Measurements from ENCODE around the gene RSU1. TPM values are rescaled to one million over a fixed set of nuclear protein-coding genes. Genes with fewer than 3 reads are reported as not detected.

RSU1 gene
- polyA plus RNA-seq, 2 donors = 24.7 to 44.6 TPM

- H3K4me1 ChIP-seq (ENCODE audit: control insufficient read depth in 2 of 2, insufficient read depth in 2 of 2, low read length in 1 of 2) = no peaks in the 10 kb centered on the region
- no peaks in the 10 kb centered on the region for H3K9me3 ChIP-seq (ENCODE audit: control insufficient read depth in 2 of 2, insufficient read depth in 1 of 2, low read depth in 1 of 2, low read length in 1 of 2)
- H3K27ac ChIP-seq (ENCODE audit: low read depth in 2 of 2, low read length in 1 of 2) = no peak overlapping the region
- no peaks in the 10 kb centered on the region for H3K27me3 ChIP-seq (ENCODE audit: control insufficient read depth in 1 of 2, insufficient read depth in 2 of 2, low read length in 2 of 2)
- no peaks in the 10 kb centered on the region for H3K36me3 ChIP-seq (ENCODE audit: control insufficient read depth in 2 of 2, insufficient read depth in 2 of 2, low read length in 1 of 2)
- H3K4me3 ChIP-seq (ENCODE audit: low read depth in 1 of 2, low read length in 2 of 2) = no peak overlapping the region
- 78 to 85% methylated on average over 2 of the region's 2 CpGs for WGBS, 2 donors
Measured at GRCh38 chr10:16612981-16613355, 204.3 kb downstream of the RSU1 start.

DNA sequence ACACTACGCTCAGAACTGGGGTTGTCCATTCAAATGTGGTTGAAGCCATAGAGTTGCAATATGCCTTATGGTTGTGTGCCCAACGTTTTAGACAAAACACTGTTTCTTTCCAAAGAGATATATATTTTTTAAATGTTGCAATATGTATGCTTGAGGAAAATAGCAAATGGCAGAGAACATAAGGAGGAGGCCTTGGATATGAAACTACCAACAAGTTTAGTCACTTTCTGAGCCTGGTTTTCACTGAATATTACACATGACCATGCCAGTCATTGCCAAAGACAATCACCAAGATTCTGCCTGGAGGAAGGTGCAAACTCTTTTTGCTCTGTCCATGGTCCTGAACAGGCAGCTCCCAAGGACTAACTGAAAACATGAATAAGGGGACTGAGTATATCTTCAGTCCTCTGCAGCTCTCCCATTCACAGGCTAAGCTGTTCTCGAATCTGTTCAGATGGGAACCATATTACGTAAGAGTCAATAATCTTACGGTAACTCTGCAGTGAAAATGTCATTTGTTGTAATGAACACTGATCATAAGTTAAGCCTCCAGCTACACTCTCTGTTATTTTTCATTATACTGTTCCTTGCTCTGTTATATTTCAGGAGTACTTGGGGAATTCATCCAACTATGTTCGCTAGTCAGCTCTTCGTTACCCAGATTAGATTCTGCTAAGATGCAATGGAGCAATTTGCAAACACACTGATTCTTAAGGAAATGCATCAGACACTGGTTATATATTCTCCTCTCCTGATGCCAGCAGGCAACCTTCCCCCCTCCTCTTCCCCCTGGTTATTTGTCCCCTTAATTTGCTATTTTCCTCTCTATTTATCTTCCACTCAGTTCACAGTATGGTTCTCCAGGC, 204.9 kb downstream of the RSU1 start:
- no peaks in the 10 kb centered on the region for H3K27me3 ChIP-seq (ENCODE audit: control insufficient read depth in 1 of 2, insufficient read depth in 2 of 2, low read length in 2 of 2)
- H3K9me3 ChIP-seq (ENCODE audit: control insufficient read depth in 2 of 2, insufficient read depth in 1 of 2, low read depth in 1 of 2, low read length in 1 of 2) = no peaks in the 10 kb centered on the region
- WGBS, 2 donors = 81 to 90% methylated on average over 7 of the region's 7 CpGs
- H3K4me1 ChIP-seq (ENCODE audit: control insufficient read depth in 2 of 2, insufficient read depth in 2 of 2, low read length in 1 of 2) = no peaks in the 10 kb centered on the region
- no peak overlapping the region for H3K27ac ChIP-seq (ENCODE audit: low read depth in 2 of 2, low read length in 1 of 2)
- H3K4me3 ChIP-seq (ENCODE audit: low read depth in 1 of 2, low read length in 2 of 2) = no peak overlapping the region
- H3K36me3 ChIP-seq (ENCODE audit: control insufficient read depth in 2 of 2, insufficient read depth in 2 of 2, low read length in 1 of 2) = no peaks in the 10 kb centered on the region

- WGBS, 2 donors = 56 to 63% methylated on average over 7 of the region's 7 CpGs
- Histone ChIP-seq H3K27ac (ENCODE audit: low read depth in 2 of 2, low read length in 1 of 2) (no peak overlapping the region), H3K36me3 (ENCODE audit: control insufficient read depth in 2 of 2, insufficient read depth in 2 of 2, low read length in 1 of 2) (no peaks in the 10 kb centered on the region), H3K9me3 (ENCODE audit: control insufficient read depth in 2 of 2, insufficient read depth in 1 of 2, low read depth in 1 of 2, low read length in 1 of 2) (peaks cover 0 to 2% of the 10 kb centered on the region in 2 donors), H3K4me1 (ENCODE audit: control insufficient read depth in 2 of 2, insufficient read depth in 2 of 2, low read length in 1 of 2) (no peaks in the 10 kb centered on the region), H3K27me3 (ENCODE audit: control insufficient read depth in 1 of 2, insufficient read depth in 2 of 2, low read length in 2 of 2) (no peaks in the 10 kb centered on the region), H3K4me3 (ENCODE audit: low read depth in 1 of 2, low read length in 2 of 2) (no peak overlapping the region)
Measured at GRCh38 chr10:16611037-16611436, 206.2 kb downstream of the RSU1 start.

DNA sequence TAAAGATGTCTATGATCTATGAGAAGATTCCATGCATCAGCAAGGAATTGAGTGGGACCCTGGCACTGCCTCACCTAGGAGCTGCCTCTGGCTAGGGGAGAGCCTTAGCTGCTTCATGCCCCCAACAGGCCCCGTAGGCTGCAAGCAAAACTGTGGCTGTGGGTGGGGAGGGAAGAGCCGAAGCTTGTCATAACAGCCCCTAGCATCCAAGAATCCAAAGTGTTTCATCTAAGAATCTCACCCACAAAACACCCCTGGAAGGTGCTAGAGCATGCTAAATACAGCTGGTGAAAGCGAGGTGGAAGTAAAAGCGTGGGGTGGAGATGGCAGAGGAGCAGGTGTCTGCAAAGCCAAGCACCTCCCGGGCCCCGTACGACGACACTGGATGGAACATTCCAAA, 208.0 kb downstream of the RSU1 start:
- H3K4me1 ChIP-seq (ENCODE audit: control insufficient read depth in 2 of 2, insufficient read depth in 2 of 2, low read length in 1 of 2) = no peaks in the 10 kb centered on the region
- H3K4me3 ChIP-seq (ENCODE audit: low read depth in 1 of 2, low read length in 2 of 2) = no peak overlapping the region
- H3K9me3 ChIP-seq (ENCODE audit: control insufficient read depth in 2 of 2, insufficient read depth in 1 of 2, low read depth in 1 of 2, low read length in 1 of 2) = peaks cover 0 to 2% of the 10 kb centered on the region in 2 donors
- no peaks in the 10 kb centered on the region for H3K36me3 ChIP-seq (ENCODE audit: control insufficient read depth in 2 of 2, insufficient read depth in 2 of 2, low read length in 1 of 2)
- 91 to 95% methylated on average over 8 of the region's 8 CpGs for WGBS, 2 donors
- no peaks in the 10 kb centered on the region for H3K27me3 ChIP-seq (ENCODE audit: control insufficient read depth in 1 of 2, insufficient read depth in 2 of 2, low read length in 2 of 2)
- H3K27ac ChIP-seq (ENCODE audit: low read depth in 2 of 2, low read length in 1 of 2) = no peak overlapping the region

DNA sequence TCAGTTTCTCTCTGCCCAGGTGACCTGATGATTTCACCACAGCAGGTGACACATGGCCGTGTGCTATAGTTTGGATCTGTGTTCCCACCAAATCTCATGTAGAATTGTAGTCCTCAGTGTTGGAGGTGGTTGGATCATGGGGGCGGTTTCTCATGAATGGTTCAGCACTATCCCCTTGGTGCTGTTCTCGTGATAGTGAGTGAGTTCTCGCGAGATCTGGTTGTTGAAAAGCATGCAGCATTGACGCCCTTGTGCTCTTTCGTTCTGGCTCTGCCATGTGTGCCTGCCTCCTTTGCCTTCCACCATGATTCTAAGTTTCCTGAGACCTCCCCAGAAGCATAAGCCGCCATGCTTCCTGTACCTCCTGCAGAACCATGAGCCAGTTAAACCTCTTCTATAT, 210.3 kb downstream of the RSU1 start:
- H3K27ac ChIP-seq (ENCODE audit: low read depth in 2 of 2, low read length in 1 of 2) = no peak overlapping the region
- H3K27me3 ChIP-seq (ENCODE audit: control insufficient read depth in 1 of 2, insufficient read depth in 2 of 2, low read length in 2 of 2) = no peaks in the 10 kb centered on the region
- no peaks in the 10 kb centered on the region for H3K36me3 ChIP-seq (ENCODE audit: control insufficient read depth in 2 of 2, insufficient read depth in 2 of 2, low read length in 1 of 2)
- no peaks in the 10 kb centered on the region for H3K4me1 ChIP-seq (ENCODE audit: control insufficient read depth in 2 of 2, insufficient read depth in 2 of 2, low read length in 1 of 2)
- peaks cover 0 to 2% of the 10 kb centered on the region in 2 donors for H3K9me3 ChIP-seq (ENCODE audit: control insufficient read depth in 2 of 2, insufficient read depth in 1 of 2, low read depth in 1 of 2, low read length in 1 of 2)
- no peak overlapping the region for H3K4me3 ChIP-seq (ENCODE audit: low read depth in 1 of 2, low read length in 2 of 2)
- WGBS, 2 donors = 95 to 98% methylated on average over 8 of the region's 8 CpGs

DNA sequence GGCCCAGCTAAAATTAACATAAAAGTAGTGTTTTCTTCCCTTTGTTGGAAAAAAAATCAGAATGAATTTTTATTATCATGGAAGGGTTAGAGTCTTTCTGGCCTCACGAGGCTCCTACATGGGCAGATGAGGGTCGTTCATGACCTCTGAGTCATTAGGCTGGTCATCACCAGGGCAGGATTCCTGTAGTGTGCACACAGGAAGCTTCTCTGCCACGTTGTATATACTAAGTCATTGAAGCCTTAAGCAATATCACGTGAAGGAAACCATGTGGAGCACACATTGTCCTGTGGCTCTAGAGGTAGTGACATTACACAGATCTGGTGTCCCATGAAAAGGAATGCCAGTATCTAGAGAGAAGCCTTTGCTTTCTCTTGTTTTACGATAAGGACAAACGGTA, 210.8 kb downstream of the RSU1 start:
- WGBS, 2 donors = 89 to 91% methylated on average over 6 of the region's 6 CpGs
- peaks cover 0 to 2% of the 10 kb centered on the region in 2 donors for H3K9me3 ChIP-seq (ENCODE audit: control insufficient read depth in 2 of 2, insufficient read depth in 1 of 2, low read depth in 1 of 2, low read length in 1 of 2)
- no peak overlapping the region for H3K4me3 ChIP-seq (ENCODE audit: low read depth in 1 of 2, low read length in 2 of 2)
- no peaks in the 10 kb centered on the region for H3K36me3 ChIP-seq (ENCODE audit: control insufficient read depth in 2 of 2, insufficient read depth in 2 of 2, low read length in 1 of 2)
- no peaks in the 10 kb centered on the region for H3K27me3 ChIP-seq (ENCODE audit: control insufficient read depth in 1 of 2, insufficient read depth in 2 of 2, low read length in 2 of 2)
- H3K4me1 ChIP-seq (ENCODE audit: control insufficient read depth in 2 of 2, insufficient read depth in 2 of 2, low read length in 1 of 2) = no peaks in the 10 kb centered on the region
- H3K27ac ChIP-seq (ENCODE audit: low read depth in 2 of 2, low read length in 1 of 2) = no peak overlapping the region

DNA sequence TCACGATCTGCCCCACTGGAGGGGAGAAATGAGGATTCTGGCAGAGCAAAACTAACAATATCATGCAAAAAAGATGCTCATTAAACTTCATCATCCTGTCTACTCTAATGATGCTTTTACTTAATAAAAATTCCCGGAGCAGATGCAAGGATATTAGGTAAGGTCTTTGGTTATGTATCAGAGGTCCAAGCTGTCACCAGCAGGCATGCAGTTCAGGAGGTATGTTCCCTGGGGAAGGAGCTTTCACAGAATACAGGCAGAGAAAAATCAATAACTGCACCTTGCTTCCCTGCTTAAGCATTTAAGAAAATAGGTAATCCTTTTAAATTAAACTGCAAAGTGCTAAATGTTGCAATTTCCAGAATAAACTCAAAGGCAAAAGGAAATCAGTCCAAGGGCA, 213.9 kb downstream of the RSU1 start:
- Histone ChIP-seq H3K9me3 (ENCODE audit: control insufficient read depth in 2 of 2, insufficient read depth in 1 of 2, low read depth in 1 of 2, low read length in 1 of 2) (peaks cover 0 to 2% of the 10 kb centered on the region in 2 donors), H3K36me3 (ENCODE audit: control insufficient read depth in 2 of 2, insufficient read depth in 2 of 2, low read length in 1 of 2) (peaks cover 0 to 2% of the 10 kb centered on the region in 2 donors), H3K4me1 (ENCODE audit: control insufficient read depth in 2 of 2, insufficient read depth in 2 of 2, low read length in 1 of 2) (no peaks in the 10 kb centered on the region), H3K27me3 (ENCODE audit: control insufficient read depth in 1 of 2, insufficient read depth in 2 of 2, low read length in 2 of 2) (no peaks in the 10 kb centered on the region), H3K4me3 (ENCODE audit: low read depth in 1 of 2, low read length in 2 of 2) (no peak overlapping the region), H3K27ac (ENCODE audit: low read depth in 2 of 2, low read length in 1 of 2) (no peak overlapping the region)
- 81 to 91% methylated on average over 2 of the region's 2 CpGs for WGBS, 2 donors

GRCh38 chr10:16602104-16602775, 215.0 kb downstream of the RSU1 start:
- Histone ChIP-seq H3K27me3 (ENCODE audit: control insufficient read depth in 1 of 2, insufficient read depth in 2 of 2, low read length in 2 of 2) (no peaks in the 10 kb centered on the region), H3K27ac (ENCODE audit: low read depth in 2 of 2, low read length in 1 of 2) (no peak overlapping the region), H3K4me1 (ENCODE audit: control insufficient read depth in 2 of 2, insufficient read depth in 2 of 2, low read length in 1 of 2) (no peaks in the 10 kb centered on the region), H3K9me3 (ENCODE audit: control insufficient read depth in 2 of 2, insufficient read depth in 1 of 2, low read depth in 1 of 2, low read length in 1 of 2) (peaks cover 0 to 2% of the 10 kb centered on the region in 2 donors), H3K4me3 (ENCODE audit: low read depth in 1 of 2, low read length in 2 of 2) (no peak overlapping the region), H3K36me3 (ENCODE audit: control insufficient read depth in 2 of 2, insufficient read depth in 2 of 2, low read length in 1 of 2) (peaks cover 0 to 2% of the 10 kb centered on the region in 2 donors)
- 72 to 77% methylated on average over 8 of the region's 8 CpGs for WGBS, 2 donors

DNA sequence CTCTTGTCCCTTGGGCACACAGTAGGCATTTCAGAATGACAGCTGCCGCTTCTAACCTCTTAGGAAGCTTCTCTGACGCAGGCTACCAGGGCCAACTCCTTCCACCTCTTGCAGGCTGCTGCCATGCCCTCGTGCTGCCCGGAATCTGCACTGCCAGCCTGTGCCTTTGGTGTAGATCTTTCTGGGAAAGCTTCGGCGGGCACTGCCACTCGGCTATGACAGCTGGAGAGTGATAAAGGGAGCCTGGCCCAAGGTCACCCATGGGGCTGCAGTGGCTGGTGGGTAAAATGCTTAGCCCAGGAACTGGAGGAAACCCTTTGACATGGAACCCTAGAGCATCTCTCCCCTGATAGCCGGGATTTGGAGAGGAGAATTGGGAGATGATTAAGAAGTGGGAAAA, 217.6 kb downstream of the RSU1 start:
- 90 to 97% methylated on average over 8 of the region's 8 CpGs for WGBS, 2 donors
- no peaks in the 10 kb centered on the region for H3K9me3 ChIP-seq (ENCODE audit: control insufficient read depth in 2 of 2, insufficient read depth in 1 of 2, low read depth in 1 of 2, low read length in 1 of 2)
- H3K4me3 ChIP-seq (ENCODE audit: low read depth in 1 of 2, low read length in 2 of 2) = no peak overlapping the region
- no peaks in the 10 kb centered on the region for H3K27me3 ChIP-seq (ENCODE audit: control insufficient read depth in 1 of 2, insufficient read depth in 2 of 2, low read length in 2 of 2)
- H3K4me1 ChIP-seq (ENCODE audit: control insufficient read depth in 2 of 2, insufficient read depth in 2 of 2, low read length in 1 of 2) = no peaks in the 10 kb centered on the region
- H3K36me3 ChIP-seq (ENCODE audit: control insufficient read depth in 2 of 2, insufficient read depth in 2 of 2, low read length in 1 of 2) = peaks cover 0 to 2% of the 10 kb centered on the region in 2 donors
- no peak overlapping the region for H3K27ac ChIP-seq (ENCODE audit: low read depth in 2 of 2, low read length in 1 of 2)

All from esophagus (tissue), 2 donors.